Esophagus squamous epithelium (tissue), 5 donors: Measurements from ENCODE around the gene TBC1D26. TPM values are rescaled to one million over a fixed set of nuclear protein-coding genes. Genes with fewer than 3 reads are reported as not detected.
A peak's percentile ranks its signal among the peaks of the same experiment; 100 is the strongest.
"Not testable (repeated sequence)": the region's sequence is repeated elsewhere in the genome, so short reads cannot be mapped to it uniquely, and the experiment has no call there.

Source experiments
- DNase-seq: peaks from one replicate; lab custom pipeline; 2025; lab: John Stamatoyannopoulos, UW
- H3K27ac ChIP-seq, 4 donors: fragments of 200-600 bp; sonication (generic); one replicate each; pipeline ENCODE4 v1.5.1; 2016 to 2019; ENCODE audit warnings: mild to moderate bottlenecking in 1 of 4
- H3K27me3 ChIP-seq, 4 donors: fragments of 200-600 bp; sonication (generic); 1 replicate in 3 of 4; 2 replicates in 1 of 4; pipeline versions ENCODE4 v1.5.1 to v1.6.0; 2017 to 2021; ENCODE audit warnings: antibody characterized with exemption in 1 of 4
- H3K36me3 ChIP-seq, 3 donors: fragments of 200-600 bp; sonication (generic); one replicate each; pipeline ENCODE4 v1.5.1; 2016 to 2019
- H3K4me1 ChIP-seq, 3 donors: fragments of 200-600 bp; sonication (generic); one replicate each; pipeline ENCODE4 v1.5.1; 2017 to 2019
- H3K4me3 ChIP-seq, 4 donors: fragments of 200-600 bp; sonication (generic); 1 replicate in 3 of 4; 2 replicates in 1 of 4; pipeline ENCODE4 v1.5.1; 2016 to 2019; ENCODE audit warnings: mild to moderate bottlenecking in 2 of 4, moderate library complexity in 1 of 4
- H3K9me3 ChIP-seq, 3 donors: fragments of 200-600 bp; sonication (generic); one replicate each; pipeline ENCODE4 v1.5.1; 2016 to 2019
- CTCF ChIP-seq, 6 experiments: fragments of 450-650 bp in 4 of 6; fragments of 200-600 bp in 2 of 6; sonication (generic) in 2 of 6; IDR thresholded peaks; one replicate each; pipeline ENCODE4 v1.5.1; 2016 to 2019; ENCODE audit warnings: antibody characterized with exemption in 6 of 6, mild to moderate bottlenecking in 4 of 6, moderate library complexity in 4 of 6
- POLR2A ChIP-seq, 4 donors: fragments of 450-650 bp; IDR thresholded peaks; one replicate each; pipeline ENCODE4 v1.6.1; 2017; ENCODE audit warnings: antibody characterized with exemption in 4 of 4, mild to moderate bottlenecking in 4 of 4, moderate library complexity in 3 of 4
- WGBS, 2 donors: methylation state at CpG; one replicate each; pipeline ENCODE4 v1.1.5; 2018; 5-methylcytosine and 5-hydroxymethylcytosine counted together
- intact Hi-C: fragments of 100-400 bp; cut with DNase I; formaldehyde crosslinking; loops from one replicate; pipeline ENCODE4 v1.15.0; 2022
- total RNA-seq, 4 donors: library from RNA; depleted of rRNA; stranded (reverse); fragments of >200 nt; gene quantifications; one replicate each; pipeline ENCODE4 v1.1.0, GENCODE V29; 2016
- donor health status: DM: yes; HTN: yes; CAD: no.

TBC1D26 gene
- not detected for total RNA-seq

DNA sequence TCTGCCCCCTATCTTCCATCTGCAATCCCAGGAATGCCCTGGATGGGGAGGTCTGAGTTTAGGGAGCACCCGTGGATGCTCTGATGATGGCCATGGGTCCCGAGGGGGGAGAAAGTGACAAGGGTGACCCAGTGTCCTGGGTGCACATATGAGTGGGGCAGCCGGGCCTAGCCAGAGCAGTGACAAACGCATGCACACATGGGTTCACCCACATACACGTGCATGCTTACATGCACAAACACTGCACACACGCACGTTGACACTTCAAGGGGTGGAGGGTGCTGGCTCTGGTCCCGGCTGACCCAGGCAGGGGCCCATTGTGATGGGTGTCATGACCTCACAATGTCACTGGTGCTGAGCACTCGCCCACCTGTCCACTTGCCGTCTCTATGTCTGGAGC is at the start of gene TBC1D26:
Gene TBC1D26, plus strand, starts transcription at position 384 of the 400 bp plus-strand sequence. CDS start 3,066 bp downstream, outside the sequence.
- H3K9me3 ChIP-seq, H3K4me3 ChIP-seq, H3K36me3 ChIP-seq, DNase-seq, H3K4me1 ChIP-seq, H3K27ac ChIP-seq, H3K27me3 ChIP-seq, intact Hi-C loops: not testable (repeated sequence)
- WGBS, 2 donors = no CpG with 5 or more reads among the region's 10 CpGs

GRCh38 chr17:15683135-15683534 is 48.9 kb upstream of the TBC1D26 start:
- H3K4me3 ChIP-seq, H3K9me3 ChIP-seq: not testable (repeated sequence)

DNA sequence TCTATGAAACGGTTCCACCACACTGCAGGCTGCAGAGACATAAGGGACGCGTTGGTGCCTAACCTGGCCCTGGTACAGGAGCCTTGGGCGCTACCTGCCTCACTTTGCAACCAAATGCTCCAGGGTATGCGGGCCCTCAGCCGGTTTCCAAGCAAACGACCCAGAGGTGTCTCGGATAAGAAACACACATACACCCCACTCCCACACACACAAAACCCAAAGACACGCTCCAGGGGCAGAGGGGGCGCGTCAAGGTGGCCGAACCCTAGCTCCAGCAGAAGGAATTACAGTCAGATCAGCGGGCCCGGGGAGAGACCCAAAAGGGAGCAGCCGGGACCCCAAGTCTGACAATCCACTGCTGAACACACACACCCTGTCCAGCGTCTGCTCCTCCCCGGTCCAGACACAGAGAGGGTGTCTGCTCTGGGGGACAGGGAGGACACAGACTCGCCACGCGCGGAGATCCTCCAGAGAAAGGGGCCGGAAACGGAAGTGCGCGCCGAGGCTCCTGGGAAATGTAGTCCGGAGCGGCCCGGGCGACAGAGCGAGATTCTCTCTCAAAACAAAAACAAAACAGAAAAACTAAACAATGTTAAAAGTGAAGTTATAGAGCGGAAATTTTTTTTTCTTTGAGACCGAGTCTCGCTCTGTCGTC is 48.1 kb upstream of the TBC1D26 start, which contains the start of gene TRIM16:
Gene TRIM16, minus strand, starts transcription at position 488 of the 655 bp plus-strand sequence. CDS start 32,702 bp downstream, outside the sequence.
- H3K9me3 ChIP-seq, H3K4me1 ChIP-seq, H3K36me3 ChIP-seq, H3K27me3 ChIP-seq: not testable (repeated sequence)
- TF ChIP-seq CTCF (IDR thresholded peaks at IDR 0.05) (peak in 2 of 6 experiments; percentile 12 to 32), POLR2A (IDR thresholded peaks at IDR 0.05) (peak in 1 of 4 donors; percentile 53)
- WGBS, 2 donors = 0 to 1% methylated on average over 14 to 17 of the region's 35 CpGs
- Histone ChIP-seq H3K4me3 (peak within 1 kb of the TSS; percentile 38 to 77 (median 55)), H3K27ac (peak within 1 kb of the TSS; percentile 29 to 77 (median 68))
- peak; percentile 16 for DNase-seq
- intact Hi-C loops = loop anchor here (10.0 kb wide), 1 partner anchor 101 kb away; no protein-coding TSS in a partner anchor

More at GRCh38 chr17:15683135-15683534, 48.9 kb upstream of the TBC1D26 start:
- WGBS, 2 donors = 65 to 100% methylated on average over 3 of the region's 3 CpGs
- H3K27me3 ChIP-seq, H3K36me3 ChIP-seq, H3K27ac ChIP-seq, DNase-seq, H3K4me1 ChIP-seq: not testable (repeated sequence)
- intact Hi-C loops = loop anchor here (10.0 kb wide), 1 partner anchor 102 kb away; no protein-coding TSS in a partner anchor

- intact Hi-C loops = loop anchor here (10.0 kb wide), 1 partner anchor 97 kb away; no protein-coding TSS in a partner anchor
- not testable (repeated sequence) for H3K36me3 ChIP-seq, H3K27me3 ChIP-seq, DNase-seq, H3K4me3 ChIP-seq, H3K27ac ChIP-seq, H3K4me1 ChIP-seq, H3K9me3 ChIP-seq
- 85 to 90% methylated on average over 1 of the region's 1 CpG for WGBS, 2 donors
Observed at GRCh38 chr17:15687494-15687893, 44.6 kb upstream of the TBC1D26 start.

- intact Hi-C loops, DNase-seq: not testable (repeated sequence)
- 13 to 25% methylated on average over 1 to 3 of the region's 3 CpGs for WGBS, 2 donors
Observed at GRCh38 chr17:15698967-15699366, 33.1 kb upstream of the TBC1D26 start.

DNA sequence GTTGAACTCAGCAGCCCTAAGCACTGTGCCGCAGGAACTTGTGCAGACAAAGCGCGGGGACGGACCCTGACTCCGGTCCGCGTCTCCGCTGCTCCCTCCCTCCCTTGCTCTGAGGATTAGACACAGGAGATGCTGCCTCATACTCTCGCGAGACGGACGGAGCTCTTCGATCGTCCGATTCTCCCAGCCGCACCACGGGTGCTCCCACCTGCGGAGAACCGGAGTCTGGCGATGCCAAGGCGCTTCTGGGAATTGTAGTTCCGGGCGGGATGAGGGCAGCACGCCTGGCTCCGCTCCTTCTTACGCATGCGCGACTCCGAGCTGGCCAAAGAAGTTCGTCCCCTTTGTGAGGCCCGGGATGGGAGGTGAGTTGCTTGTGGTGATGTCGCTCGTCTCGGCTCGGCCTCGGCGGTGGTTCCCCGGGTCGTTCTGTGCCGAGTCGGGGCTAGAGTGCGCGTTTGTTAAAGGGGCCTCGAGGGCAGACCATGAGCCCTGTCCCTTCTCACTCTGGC is 32.6 kb upstream of the TBC1D26 start, which contains the start of gene ZNF286A:
Gene ZNF286A, plus strand, starts transcription at position 340 of the 512 bp plus-strand sequence. CDS start 578 bp downstream, outside the sequence.
- Histone ChIP-seq H3K36me3 (peaks cover 0 to 17% (median 0%) of the 10 kb centered on the region in 3 donors), H3K4me3 (peak within 1 kb of the TSS; percentile 48 to 73 (median 61)), H3K27ac (peak within 1 kb of the TSS; percentile 63 to 82 (median 76))
- H3K9me3 ChIP-seq, intact Hi-C loops, H3K27me3 ChIP-seq, H3K4me1 ChIP-seq: not testable (repeated sequence)
- 0% methylated on average over 5 of the region's 44 CpGs; no CpG with 5 or more reads in 1 of the 2 donors for WGBS, 2 donors
- peak; percentile 82 for DNase-seq
- TF ChIP-seq CTCF (IDR thresholded peaks at IDR 0.05) = peak in 1 of 6 experiments; percentile 43
- TF ChIP-seq POLR2A (IDR thresholded peaks at IDR 0.05) = peak in 3 of 4 donors; percentile 46 to 74 (median 58)

More at GRCh38 chr17:15698967-15699366, 33.1 kb upstream of the TBC1D26 start:
- not testable (repeated sequence) for H3K27me3 ChIP-seq, H3K9me3 ChIP-seq, H3K4me1 ChIP-seq
- peaks cover 0 to 13% (median 0%) of the 10 kb centered on the region in 3 donors for H3K36me3 ChIP-seq
- peak overlapping the region; percentile 48 to 73 (median 61) for H3K4me3 ChIP-seq
- peak overlapping the region; percentile 63 to 82 (median 76) for H3K27ac ChIP-seq

DNA sequence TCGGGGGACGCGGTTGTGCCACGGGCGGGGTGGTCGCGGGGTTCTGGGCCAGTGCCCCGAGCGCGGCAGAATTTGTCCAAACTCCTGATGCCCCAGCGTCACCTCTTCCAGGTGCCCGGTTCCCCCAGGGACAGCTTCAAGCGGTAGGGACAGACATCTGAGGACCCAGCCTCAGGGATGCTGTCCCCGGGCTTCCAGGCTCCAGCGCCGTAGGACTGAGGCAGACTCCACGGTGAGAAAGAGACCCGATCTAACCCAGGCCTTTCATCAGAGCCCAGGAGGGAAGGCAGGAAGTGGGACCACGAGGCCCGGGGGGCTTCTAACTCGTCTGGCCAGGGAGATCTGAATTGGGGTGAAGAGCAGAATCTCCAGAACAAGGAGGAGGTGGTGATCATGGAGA is 32.1 kb upstream of the TBC1D26 start:
- H3K9me3 ChIP-seq, H3K4me1 ChIP-seq, DNase-seq, intact Hi-C loops, H3K27me3 ChIP-seq: not testable (repeated sequence)
- WGBS, 2 donors = no CpG with 5 or more reads among the region's 21 CpGs
- Histone ChIP-seq H3K27ac (peak overlapping the region; percentile 63 to 82 (median 76)), H3K36me3 (peaks cover 0 to 22% (median 0%) of the 10 kb centered on the region in 3 donors), H3K4me3 (peak overlapping the region; percentile 48 to 73 (median 61))

GRCh38 chr17:15704239-15704638 is 27.8 kb upstream of the TBC1D26 start:
- H3K27ac ChIP-seq, H3K4me1 ChIP-seq, DNase-seq, intact Hi-C loops, H3K27me3 ChIP-seq, H3K4me3 ChIP-seq: not testable (repeated sequence)
- H3K36me3 ChIP-seq = peaks cover 0 to 65% (median 15%) of the 10 kb centered on the region in 3 donors
- peaks cover 4 to 41% (median 18%) of the 10 kb centered on the region in 3 donors for H3K9me3 ChIP-seq
- WGBS, 2 donors = 100% methylated on average over 3 to 8 of the region's 33 CpGs

GRCh38 chr17:15704813-15705212 is 27.3 kb upstream of the TBC1D26 start:
- H3K4me1 ChIP-seq, DNase-seq, intact Hi-C loops, H3K27me3 ChIP-seq, H3K4me3 ChIP-seq, H3K27ac ChIP-seq: not testable (repeated sequence)
- Histone ChIP-seq H3K9me3 (peaks cover 4 to 41% (median 18%) of the 10 kb centered on the region in 3 donors), H3K36me3 (peaks cover 0 to 71% (median 15%) of the 10 kb centered on the region in 3 donors)
- WGBS, 2 donors = 98 to 99% methylated on average over 26 of the region's 32 CpGs

DNA sequence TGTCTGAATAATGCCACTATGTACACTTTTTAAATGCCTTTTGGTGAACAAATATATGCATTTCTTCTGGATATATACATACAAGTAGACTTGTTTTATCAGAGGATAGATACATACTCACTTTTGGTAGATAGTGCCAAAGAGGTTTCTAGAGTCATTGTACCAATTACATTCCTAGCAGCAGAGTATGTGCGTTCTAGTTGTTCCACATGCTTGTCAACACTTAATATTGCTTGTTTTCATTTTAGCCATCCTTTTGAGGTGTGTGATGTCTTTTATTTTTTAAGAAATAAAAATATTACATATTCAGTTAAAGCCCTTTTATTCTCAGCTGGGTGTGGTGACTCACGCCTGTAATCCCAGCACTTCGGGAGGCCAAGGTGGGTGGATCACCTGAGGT is 23.2 kb upstream of the TBC1D26 start:
- DNase-seq, H3K27ac ChIP-seq, H3K4me1 ChIP-seq, H3K4me3 ChIP-seq, intact Hi-C loops, H3K27me3 ChIP-seq: not testable (repeated sequence)
- whole genome bisulfite sequencing, 2 donors = 88 to 92% methylated on average over 3 of the region's 3 CpGs
- peaks cover 4 to 64% (median 18%) of the 10 kb centered on the region in 3 donors for H3K9me3 ChIP-seq
- peaks cover 0 to 95% (median 15%) of the 10 kb centered on the region in 3 donors for H3K36me3 ChIP-seq
